ENCODE measurements around the gene SLC15A3.

GRCh38 chr11:60994541-60995080, 42.6 kb upstream of the SLC15A3 start:
- TF ChIP-seq POLR2A (IDR thresholded peaks at IDR 0.05) = no peak
- no peak for TF ChIP-seq CTCF (IDR thresholded peaks at IDR 0.05)

Data from esophagus squamous epithelium (tissue), 4 donors.